ENCODE results near the gene FUCA1.
"Not testable (repeated sequence)": the region's sequence is repeated elsewhere in the genome, so short reads cannot be mapped to it uniquely, and the experiment has no call there.

The FUCA1 gene

DNA sequence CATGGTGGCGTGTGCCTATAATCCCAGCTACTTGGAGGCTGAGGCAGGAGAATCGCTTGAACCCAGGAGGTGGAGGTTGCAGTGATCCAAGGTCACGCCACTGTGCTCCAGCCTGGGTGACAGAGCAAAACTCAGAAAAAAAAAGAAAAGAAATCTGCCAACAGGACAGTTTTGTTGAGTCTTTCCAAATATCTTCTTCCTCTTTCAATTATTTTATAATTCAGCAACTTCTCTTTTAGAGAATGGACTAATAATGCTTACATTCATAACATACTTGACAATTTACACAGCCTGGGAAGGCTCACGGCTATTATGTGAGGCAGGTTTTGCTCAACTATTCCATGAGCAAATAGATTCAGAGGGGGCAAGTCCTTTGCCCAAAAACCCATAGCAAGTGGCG is 27.0 kb upstream of the FUCA1 start:
- DNase-seq: no peak

DNA sequence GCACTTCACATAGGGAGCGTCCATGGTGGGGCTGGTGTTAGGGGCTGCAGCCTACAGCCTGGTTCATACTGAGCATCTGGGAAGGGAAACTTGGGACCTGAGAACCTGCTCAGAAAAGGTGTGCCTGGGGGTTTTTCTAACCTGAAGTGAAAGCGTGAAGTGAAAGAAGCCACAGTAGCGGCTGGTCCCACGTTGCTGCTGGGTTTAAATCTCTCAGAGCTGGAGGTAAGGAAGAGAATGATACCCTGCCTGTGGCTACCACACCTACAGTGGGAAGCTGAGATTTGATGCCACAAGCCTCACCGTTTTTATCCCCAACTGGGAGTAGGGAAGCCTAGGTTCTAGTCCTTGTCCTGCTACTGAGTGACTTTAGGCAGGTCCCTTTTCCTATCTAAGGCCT is 21.0 kb upstream of the FUCA1 start:
- DNase-seq: no peak

DNA sequence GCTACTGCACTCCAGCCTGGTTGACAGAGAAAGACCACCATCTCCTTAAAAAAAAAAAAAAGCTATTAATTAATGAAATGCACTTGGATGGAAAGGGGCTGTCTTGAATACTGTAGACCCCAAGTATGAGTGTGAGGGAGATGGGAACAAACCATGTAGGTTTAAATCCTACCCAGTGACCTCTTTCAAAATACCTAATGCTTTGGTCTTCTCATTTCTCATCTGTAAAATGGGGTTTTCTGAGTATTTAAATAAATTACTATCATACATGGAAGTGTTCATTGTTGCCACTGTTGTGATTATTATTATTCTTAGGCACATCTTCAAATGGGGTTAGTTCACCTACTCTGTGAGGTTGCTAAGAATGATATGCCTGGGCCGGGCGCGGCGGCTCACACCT is 17.1 kb upstream of the FUCA1 start:
- DNase-seq: no peak

DNA sequence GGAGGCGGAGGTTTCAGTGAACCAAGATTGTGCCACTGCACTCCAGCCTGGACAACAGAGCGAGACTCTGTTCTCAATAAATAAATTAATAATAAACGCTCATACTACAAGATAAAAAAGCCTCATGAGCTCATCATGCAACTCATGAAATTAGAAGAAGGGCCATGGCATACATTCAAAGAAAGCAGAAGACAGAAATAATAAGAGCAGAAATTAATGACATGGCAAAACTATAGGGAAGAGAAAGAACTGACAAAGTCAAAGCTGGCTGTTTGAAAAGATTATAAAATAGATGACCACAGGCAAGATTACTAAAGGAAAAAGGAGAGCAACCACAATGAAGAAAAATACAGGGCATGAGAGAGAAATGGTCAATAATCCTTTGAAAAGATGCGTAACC is 14.7 kb upstream of the FUCA1 start:
- no peak for DNase-seq

DNA sequence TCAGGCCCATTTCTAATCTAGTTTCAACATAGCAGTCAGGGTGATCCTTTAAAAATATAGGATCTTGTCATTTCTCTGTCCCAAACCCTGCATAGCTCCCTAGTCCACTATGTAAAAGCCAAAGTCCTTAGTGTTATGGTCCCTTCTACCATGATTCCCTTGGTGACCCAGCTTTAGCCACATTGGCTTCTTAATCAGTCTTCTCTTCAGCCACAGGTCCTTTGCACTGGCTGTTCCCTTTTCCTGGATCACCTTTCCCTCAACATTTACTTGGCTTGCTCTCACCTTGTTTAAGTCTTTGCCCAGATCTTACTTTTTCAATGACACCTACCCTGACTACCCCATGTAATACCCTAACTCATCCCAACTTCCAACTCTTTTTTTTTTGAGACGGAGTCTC is 11.7 kb upstream of the FUCA1 start:
- no peak for DNase-seq

DNA sequence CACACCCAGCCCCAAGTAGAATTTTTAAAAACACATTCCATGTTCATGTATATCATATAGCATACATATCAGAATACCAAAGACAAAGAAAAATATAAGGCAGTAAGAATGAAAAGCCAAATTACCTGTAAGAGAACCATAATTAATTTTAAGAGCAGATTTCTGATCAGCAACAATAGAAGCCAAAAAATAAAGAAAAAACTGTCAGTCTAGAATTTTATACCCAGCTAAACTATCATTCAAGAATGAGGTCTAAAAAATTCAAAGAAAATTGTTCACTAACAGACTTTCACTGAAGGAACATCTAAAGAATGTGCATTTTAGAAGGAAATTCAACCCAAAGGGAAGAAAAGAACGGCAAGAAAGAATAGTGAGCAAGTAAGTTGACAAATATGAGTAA is 10.6 kb upstream of the FUCA1 start:
- DNase-seq: no peak

DNA sequence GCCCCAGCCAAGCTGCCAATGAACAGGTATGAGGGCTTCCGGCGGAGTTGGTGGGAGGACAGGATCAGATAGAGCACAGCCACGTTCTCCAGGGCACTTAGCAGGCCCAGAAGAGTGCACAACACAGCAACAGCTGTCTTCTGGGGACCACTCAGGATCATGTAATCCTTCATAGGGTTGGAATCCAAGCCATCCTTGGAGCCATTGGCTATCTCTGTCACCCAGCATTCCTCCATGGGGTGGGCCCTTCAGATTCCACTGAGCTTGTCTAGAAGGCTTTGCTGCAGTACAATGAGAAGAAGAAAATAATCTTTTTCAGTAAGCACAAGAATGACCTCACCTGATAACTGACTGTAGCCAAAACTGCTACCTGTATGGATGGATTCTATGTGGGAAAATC is 7.3 kb upstream of the FUCA1 start:
- DNase-seq: no peak

DNA sequence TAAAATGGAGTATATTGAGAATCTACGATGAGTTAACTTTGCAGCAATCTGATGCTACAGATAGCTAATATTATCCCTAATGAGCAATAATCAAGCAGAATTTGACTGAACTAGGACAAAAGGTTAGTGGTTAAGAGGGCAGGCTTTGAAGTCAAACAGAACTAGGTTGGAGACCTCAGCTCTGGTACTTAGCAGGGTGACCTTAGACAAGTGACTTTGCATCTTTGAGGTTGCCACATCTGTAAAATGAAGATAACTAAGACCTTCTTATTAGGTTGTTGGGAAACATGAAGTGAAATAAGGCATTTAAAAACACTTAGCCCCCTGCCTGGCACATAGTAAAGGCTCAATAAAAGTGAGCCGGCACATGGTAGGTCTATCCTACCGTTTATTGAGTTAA is 4.3 kb upstream of the FUCA1 start:
- DNase-seq: no peak

DNA sequence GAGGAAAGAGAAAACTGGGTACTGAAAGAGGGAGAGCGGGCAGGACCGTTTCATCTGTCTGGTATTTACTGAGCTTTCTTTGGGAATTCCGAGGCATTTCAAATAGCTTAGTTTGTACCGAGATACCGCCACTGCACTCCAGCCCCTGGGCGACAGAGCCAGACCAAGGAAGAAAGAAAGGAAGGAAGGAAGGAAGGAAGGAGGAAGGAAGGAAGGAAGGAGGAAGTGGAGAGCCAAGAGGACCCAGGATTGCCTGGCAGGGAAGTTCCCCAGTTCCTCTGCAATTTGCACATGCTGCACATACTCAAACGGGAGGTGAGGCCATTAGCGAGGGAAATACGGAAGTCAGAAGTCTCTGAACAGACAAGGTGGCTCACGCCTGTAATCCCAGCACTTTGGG is 961 bp upstream of the FUCA1 start:
- DNase-seq: no peak

DNA sequence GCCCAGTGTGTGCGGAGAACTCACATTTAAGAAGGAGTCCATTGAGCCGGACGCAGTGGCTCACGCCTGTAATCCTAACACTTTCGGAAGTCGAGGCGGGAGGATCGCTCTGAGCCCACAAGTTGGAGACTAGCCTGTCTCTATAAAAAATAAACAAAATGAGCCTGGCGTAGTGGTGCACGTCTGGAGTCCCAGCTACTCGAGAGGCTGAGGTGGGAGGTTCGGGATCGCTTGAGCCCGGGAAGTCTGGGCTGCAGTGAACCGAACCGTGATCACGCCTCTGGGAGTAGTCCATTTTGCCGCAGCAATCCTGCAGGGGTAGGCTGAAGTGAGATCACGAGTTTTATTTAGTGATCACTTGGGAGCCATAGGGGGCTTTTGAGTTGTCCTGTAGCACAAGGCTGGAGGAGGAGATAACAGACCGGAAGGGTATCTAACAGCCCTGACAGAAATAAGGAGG is 497 bp upstream of the FUCA1 start:
- DNase-seq: no peak

DNA sequence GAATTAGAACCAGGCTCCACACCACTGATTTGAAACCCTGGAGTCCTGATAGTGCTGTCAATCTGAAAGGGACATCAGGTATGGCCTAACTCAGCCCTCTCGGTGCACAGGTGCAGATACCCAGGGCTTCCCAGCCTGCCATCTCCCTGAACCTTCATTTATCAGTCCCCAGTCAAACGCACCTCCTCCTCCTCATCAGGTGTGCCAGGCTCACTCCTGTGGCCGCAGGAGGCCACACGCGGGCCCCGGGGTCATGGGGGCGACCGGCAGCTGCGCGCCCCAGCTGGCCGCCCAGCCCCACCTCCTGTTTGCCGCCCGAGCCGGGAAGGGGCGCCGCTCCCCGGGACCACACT is 572 bp downstream of the FUCA1 start:
- DNase-seq: no peak

DNA sequence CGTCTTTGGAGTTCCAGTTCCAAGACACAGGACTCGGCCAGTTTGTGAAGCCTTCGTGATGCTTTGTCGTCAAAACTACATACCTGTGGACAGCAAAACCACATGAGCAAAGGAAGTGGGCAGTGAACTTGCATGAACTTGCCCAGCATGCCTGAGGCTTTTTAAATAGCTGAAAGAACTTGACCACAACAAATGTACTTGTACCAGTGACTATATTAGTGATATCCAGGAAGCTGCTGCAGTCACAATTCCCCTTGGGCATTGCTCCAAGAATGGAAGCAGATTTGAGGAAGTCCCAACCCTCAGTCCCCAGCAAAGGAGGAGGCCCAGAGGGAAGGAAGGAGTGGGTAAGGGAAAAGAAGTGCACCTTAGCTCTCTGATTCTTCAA is 2.6 kb downstream of the FUCA1 start:
- peak; percentile 51 for DNase-seq

DNA sequence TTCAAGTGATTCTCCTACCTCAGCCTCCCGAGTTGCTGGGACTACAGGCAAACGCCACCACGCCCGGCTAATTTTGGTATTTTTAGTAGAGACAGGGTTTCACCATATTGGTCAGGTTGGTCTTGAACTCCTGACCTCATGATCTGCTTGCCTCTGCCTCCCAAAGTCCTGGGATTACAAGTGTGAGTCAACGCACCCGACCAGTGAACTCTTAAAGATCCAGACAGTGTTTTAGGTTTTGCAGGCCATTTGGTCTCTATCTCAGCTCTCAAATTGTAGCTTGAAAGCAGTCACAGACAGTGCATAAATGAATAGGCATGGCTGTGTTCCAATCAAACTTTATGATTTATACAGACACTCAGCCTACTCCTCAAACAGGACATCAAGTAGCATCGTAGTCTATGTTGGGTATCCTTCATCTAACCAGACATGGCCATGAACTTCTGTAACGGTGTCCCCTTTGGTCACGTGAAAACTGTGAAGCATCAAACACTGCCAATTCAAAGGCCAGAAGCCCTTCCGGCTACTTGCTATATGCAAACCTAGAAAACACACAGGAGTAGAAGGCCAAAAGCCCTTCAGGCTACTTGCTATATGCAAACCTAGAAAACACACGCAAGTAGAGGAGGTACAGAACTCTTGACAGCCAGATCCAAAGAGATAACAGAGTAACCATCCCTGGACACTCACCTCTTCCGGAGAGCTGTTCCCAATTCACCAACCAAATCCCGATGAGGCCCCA is 3.1 kb downstream of the FUCA1 start:
- DNase-seq: no peak

DNA sequence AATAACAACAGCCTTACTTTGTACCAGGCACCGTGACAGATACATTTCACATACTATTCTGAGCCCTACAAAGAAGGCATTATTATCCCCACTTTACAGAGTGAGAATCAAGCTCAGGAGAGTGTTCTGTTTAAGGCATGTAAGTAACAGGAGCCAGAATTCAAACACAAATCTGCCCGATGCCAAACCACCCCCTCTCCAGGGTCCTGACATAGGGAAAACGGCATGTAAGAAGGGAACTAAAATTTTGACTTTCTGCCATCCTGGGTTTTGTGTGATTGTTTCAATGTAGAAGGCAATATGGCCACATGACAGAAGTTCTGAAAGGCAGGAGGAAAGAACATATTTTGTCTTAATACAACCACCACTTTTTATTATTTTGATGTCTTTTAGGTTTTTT is 5.5 kb downstream of the FUCA1 start:
- DNase-seq: no peak

DNA sequence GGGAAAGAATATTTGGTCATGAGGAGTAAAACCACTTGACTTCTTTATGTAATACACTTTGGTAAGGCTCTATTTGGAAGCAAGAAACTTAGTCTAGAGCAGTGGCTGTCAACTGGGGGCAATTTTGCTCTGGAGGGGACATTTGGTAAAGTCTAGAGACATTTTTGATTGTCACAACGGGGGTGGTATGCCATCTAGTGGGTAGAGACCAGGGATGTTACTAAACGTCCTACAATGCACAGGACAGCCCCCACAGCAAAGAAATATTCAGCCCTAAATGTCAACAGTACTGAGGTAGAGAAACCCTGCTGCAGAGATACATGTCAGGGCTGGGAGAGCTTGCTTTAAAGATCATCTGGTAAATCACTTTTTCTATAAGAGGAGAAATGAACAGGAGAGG is 13.5 kb downstream of the FUCA1 start:
- DNase-seq: no peak

DNA sequence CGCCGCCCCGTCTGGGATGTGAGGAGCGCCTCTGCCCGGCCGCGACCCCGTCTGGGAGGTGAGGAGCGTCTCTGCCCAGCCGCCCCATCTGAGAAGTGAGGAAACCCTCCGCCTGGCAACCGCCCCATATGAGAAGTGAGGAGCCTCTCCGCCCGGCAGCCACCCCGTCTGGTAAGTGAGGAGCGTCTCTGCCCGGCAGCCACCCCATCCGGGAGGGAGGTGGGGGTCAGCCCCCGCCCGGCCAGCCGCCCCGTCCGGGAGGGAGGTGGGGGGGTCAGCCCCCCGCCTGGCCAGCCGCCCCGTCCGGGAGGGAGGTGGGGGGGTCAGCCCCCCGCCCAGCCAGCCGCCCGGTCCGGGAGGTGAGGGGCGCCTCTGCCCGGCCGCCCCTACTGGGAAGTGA is 15.0 kb downstream of the FUCA1 start:
- not testable (repeated sequence) for DNase-seq

DNA sequence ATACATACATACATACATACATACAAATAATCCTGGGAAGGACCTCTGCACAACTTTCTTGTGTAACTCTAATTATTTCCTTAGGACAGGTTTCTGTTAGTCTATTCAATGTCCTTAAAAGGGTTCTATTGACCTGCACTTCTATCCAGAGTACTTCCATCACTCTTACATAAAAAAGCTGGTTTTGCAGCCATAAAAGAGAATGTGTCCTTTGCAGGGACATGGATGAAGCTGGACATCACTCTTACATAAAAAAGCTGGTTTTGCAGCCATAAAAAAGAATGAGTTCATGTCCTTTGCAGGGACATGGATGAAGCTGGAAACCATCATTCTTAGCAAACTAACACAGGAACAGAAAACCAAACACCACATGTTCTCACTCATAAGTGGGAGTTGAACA is 16.7 kb downstream of the FUCA1 start:
- DNase-seq: not testable (repeated sequence)

DNA sequence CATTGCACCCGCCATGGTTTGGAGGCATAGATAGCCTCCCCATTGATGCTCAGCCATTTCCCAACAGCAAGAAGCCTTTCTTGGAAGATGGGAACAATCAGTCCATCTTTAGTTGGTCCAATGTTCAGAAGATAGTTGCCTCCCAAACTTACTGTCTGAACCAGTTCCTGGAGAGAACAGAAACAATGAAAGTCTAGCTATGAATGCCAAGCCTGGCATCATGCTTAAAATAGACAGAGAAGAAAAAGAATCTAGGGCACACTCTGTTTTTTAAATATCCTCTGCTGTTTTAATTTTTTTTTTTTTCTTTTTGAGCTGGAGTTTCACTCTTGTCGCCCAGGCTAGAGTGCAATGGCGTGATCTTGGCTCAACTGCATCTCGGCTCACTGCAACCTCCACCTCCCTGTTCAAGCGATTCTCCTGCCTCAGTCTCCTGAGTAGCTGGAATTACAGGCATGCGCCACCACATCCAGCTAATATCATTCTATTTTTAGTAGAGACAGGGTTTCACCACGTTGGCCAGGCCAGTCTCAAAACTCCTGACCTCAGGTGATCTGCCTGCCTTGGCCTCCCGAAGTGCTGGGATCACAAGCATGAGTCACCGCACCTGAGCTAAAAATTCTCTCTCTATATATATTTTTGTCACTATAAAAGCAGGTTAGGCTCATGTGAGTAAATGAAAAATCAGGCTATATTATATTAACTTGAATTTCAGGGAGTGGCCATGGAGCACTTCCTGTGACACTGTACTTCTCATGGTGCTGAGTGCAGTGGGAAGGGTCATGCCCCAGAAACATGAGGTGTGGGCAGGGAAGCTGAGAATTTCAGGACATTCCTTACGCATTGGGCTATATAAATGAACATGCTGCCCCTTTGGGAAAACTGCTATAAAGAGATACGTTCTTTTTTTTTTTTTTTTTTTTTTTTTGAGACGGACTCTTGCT is 19.1 kb downstream of the FUCA1 start:
- no peak for DNase-seq

DNA sequence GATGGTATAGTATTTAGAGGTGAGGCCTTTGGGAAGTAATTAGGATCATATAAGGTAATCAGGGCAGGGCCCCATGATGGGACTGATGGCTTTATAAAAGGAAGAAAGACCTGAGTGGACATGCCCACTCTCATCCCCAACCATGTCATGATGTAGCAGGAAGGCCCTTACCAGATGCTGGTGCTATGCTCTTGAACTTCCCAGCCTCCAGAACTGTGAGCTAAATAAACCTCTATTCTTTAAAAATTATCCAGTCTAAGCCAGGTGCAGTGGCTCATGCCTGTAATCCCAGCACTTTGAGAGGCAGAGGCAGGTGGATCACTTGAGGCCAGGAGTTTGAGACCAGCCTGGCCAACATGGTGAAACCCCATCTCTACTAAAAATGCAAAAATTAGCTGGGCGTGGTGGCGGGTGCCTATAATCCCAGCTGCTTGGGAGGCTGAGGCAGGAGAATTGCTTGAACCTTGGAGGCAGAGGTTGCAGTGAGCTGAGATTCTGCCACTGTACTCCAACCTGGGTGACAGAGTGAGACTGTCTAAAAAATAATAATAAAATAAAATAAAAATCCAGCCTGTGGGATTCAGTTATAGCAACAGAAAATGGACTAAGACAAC is 20.5 kb downstream of the FUCA1 start:
- not testable (repeated sequence) for DNase-seq

DNA sequence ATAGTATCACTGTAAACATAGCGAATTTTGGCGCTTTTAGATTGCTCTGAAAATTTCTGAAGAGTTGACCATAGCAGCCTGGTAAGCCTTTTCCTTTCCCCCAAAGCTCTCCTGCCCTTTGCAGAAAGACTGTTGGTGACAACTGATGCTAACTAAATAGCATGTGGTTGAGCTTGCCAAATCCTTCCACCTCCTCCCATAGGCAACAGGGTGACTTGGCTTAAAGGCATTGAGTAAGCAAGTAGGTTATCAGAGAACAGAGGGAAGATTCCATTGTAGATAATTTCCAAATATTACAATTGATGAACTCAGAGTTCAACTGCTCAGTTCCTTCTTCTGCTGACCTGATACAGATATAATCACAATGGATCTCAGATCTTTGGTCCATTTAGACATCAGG is 22.9 kb downstream of the FUCA1 start:
- no peak for DNase-seq

DNA sequence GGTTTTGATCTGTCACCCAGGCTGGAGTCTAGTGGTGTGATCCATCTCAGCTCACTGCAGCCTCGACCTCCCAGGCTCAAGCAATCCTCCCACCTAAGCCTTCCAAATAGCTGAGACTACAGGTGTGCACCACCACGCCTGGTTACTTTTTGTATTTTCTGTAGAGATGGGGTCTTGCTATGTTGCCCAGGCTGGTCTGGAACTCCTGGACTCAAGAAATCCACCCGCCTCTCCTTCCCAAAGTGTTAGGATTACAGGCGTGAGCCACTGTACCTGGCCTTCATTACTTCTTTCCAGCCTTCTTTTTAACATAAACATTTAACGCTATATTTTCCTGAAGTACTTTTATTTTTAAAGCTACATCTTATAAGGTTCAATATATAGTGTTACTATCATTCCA is 24.4 kb downstream of the FUCA1 start:
- DNase-seq: no peak

DNA sequence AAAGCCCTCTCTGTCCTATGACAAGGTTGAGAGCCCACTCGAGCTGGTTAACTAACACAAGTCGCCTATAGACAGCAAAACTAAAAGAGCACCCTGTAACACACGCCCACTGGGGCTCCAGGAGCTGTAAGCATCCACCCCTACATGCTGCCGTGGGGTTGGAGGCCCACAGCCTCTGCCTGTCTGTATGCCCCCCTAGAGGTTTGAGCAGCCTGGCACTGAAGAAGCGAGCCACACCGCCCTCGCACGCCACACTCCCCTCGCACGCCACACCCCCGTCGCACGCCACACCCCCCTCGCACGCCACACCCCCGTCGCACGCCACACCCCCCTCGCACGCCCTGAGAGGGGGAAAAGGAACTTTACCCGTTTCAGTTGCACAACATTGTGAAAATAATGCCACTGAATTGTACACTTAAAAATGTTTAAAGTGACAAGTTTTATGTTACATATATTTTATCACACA is 29.7 kb downstream of the FUCA1 start:
- DNase-seq: peak; percentile 17

DNA sequence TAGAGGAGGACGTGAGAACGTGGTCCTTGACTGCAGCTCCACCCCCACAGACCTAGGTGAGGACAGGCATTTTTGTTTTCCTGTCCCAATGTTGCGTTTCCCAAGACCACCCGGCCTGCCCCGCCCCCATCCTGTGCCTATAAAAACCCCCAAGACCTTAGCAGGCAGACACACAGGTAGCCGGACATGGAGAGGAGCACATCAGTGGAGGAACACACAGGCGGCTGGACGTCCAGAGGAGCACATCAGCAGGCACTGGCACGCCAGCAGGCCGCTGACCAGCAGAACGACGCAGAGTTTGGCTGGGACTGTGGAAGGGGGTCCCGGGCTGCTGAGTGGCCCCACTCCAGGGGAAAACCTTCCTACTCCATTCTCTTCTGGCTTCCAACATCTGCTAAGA is 30.2 kb downstream of the FUCA1 start:
- DNase-seq: no peak

DNA sequence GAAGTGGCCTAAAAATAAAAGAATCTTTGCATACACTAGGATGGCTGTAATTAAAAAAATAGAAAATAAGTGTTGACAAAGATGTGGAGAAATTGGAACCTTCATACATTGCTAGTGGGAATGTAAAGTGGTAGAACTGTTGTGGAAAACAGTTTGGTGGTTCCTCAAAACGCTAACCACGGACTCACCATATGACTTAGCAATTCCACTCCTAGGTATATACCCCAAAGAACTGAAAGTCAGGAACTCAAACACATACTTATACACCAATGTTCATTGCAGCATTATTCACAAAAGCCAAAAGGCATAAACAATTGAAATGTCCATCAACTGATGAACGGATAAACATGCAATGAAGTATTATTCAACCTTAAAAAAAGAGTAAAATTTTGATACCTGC is 32.1 kb downstream of the FUCA1 start:
- no peak for DNase-seq

All from fibroblast of upper back skin (primary cell).